ENCODE results near the gene GCFC2.
A peak's percentile ranks its signal among the peaks of the same experiment; 100 is the strongest.

Gene GCFC2

GRCh38 chr2:75622500-75622899, 88.2 kb downstream of the GCFC2 start:
- DNase-seq = peak; percentile 14

- DNase-seq = no peak
These were observed 89.5 kb downstream of the GCFC2 start for GRCh38 chr2:75621228-75621627.

GRCh38 chr2:75619956-75620740, 90.6 kb downstream of the GCFC2 start:
- DNase-seq = peak; percentile 44

- no peak for DNase-seq
These were observed 93.8 kb downstream of the GCFC2 start for GRCh38 chr2:75616933-75617332.

GRCh38 chr2:75616406-75616805, 94.3 kb downstream of the GCFC2 start:
- no peak for DNase-seq

GRCh38 chr2:75614162-75614651, 96.5 kb downstream of the GCFC2 start:
- DNase-seq = no peak

- DNase-seq = no peak
These were observed 97.9 kb downstream of the GCFC2 start for GRCh38 chr2:75612862-75613243.

Data from fibroblast of skin of scalp (primary cell).